Activated CD8-positive, alpha-beta memory T cell treated with anti-CD3 and anti-CD28 coated beads for 36 hours (primary cell): ENCODE data around the gene PC. TPM values are rescaled to one million over a fixed set of nuclear protein-coding genes. Genes with fewer than 3 reads are reported as not detected.
"Not testable (repeated sequence)": the region's sequence is repeated elsewhere in the genome, so short reads cannot be mapped to it uniquely, and the experiment has no call there.

ENCODE experiments used
- CTCF ChIA-PET: fragments of 350-600 bp; sonication (Branson Sonifier 250); formaldehyde crosslinking; loops from one replicate; lab custom pipeline; 2021; ENCODE audit warnings: antibody characterized with exemption; lab: Charles Lee
- POLR2A ChIA-PET: fragments of 350-600 bp; sonication (Branson Sonifier 250); formaldehyde crosslinking; loops from one replicate; lab custom pipeline; 2021; ENCODE audit warnings: antibody characterized with exemption; lab: Charles Lee
- total RNA-seq, 2 experiments: library from RNA; stranded (reverse); gene quantifications; one replicate each; pipeline ENCODE4 v1.2.3, GENCODE V29; 2021

PC gene, protein sequence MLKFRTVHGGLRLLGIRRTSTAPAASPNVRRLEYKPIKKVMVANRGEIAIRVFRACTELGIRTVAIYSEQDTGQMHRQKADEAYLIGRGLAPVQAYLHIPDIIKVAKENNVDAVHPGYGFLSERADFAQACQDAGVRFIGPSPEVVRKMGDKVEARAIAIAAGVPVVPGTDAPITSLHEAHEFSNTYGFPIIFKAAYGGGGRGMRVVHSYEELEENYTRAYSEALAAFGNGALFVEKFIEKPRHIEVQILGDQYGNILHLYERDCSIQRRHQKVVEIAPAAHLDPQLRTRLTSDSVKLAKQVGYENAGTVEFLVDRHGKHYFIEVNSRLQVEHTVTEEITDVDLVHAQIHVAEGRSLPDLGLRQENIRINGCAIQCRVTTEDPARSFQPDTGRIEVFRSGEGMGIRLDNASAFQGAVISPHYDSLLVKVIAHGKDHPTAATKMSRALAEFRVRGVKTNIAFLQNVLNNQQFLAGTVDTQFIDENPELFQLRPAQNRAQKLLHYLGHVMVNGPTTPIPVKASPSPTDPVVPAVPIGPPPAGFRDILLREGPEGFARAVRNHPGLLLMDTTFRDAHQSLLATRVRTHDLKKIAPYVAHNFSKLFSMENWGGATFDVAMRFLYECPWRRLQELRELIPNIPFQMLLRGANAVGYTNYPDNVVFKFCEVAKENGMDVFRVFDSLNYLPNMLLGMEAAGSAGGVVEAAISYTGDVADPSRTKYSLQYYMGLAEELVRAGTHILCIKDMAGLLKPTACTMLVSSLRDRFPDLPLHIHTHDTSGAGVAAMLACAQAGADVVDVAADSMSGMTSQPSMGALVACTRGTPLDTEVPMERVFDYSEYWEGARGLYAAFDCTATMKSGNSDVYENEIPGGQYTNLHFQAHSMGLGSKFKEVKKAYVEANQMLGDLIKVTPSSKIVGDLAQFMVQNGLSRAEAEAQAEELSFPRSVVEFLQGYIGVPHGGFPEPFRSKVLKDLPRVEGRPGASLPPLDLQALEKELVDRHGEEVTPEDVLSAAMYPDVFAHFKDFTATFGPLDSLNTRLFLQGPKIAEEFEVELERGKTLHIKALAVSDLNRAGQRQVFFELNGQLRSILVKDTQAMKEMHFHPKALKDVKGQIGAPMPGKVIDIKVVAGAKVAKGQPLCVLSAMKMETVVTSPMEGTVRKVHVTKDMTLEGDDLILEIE
- total RNA-seq: 10 to 100 TPM; 10.7 to 10.9 TPM

DNA sequence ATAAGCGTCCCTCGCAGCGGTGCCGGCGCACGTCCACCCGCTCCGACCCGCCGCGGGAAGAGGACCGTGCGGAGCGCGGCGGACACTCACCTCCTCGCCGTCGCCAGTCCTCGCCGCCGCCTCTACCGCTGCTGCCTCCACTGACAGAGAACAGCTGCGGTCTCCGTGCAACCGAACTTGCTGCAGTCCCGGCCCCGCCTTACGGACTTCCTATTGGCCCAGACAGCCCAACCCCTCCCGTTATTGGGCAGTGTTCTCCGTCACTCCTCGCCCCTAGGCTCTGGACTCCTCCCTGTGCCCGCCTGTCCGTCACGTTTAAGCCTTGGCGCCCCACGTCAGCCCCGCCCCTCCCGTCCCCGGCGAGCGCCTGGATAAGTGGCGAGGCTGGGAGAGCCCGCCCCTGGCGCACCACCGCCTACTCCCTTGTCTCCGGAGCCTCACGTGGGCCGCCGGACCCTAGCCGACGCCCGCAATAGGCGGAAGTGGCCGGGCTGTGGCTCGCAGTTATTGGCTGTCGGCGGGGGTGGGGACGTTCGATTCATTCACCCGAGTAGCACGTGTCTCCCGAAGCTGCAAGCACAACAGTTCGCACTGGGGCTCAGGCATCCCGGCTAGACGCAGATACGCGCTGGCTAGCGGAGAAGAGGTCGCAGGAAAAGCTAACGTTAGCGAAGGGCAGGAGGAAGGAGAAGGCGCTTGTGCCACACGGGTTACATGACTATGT, at the start of gene PC:
Gene PC, minus strand, starts transcription at position 152 of the 724 bp plus-strand sequence. CDS start 86,224 bp downstream, outside the sequence.
- ChIA-PET CTCF (interaction anchor here (0.5 to 1.2 kb wide), 4 partner anchors 17 to 736 kb away, joined by 3 to 4 read pairs (median 4); partner anchors contain the start of gene C11orf86), POLR2A (interaction anchor here (0.6 to 1.1 kb wide), 2 partner anchors 12 to 492 kb away, joined by 3 to 5 read pairs; no protein-coding TSS in a partner anchor)

DNA sequence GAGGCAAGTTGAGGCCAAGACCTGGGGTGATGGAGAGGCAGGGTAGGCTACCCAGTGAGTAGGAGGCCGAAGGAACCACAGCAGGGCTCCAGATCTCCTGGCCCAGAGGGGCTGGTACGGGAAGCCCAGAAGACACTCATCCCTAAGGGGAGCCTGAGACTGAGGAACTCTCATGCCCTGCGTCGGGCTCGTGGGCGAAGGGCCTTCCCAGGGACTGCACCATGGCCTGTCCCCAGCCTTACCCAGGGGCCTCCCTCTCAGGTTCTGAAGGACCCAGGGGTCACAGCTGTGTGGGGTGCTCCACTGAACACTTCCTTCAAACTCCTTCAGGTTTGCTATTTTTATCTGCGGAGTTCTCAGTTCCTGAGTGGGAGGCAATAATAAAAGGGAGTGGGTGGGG, 48.9 kb upstream of the PC start:
- CTCF ChIA-PET: no interaction called here
- POLR2A ChIA-PET: no interaction called here

DNA sequence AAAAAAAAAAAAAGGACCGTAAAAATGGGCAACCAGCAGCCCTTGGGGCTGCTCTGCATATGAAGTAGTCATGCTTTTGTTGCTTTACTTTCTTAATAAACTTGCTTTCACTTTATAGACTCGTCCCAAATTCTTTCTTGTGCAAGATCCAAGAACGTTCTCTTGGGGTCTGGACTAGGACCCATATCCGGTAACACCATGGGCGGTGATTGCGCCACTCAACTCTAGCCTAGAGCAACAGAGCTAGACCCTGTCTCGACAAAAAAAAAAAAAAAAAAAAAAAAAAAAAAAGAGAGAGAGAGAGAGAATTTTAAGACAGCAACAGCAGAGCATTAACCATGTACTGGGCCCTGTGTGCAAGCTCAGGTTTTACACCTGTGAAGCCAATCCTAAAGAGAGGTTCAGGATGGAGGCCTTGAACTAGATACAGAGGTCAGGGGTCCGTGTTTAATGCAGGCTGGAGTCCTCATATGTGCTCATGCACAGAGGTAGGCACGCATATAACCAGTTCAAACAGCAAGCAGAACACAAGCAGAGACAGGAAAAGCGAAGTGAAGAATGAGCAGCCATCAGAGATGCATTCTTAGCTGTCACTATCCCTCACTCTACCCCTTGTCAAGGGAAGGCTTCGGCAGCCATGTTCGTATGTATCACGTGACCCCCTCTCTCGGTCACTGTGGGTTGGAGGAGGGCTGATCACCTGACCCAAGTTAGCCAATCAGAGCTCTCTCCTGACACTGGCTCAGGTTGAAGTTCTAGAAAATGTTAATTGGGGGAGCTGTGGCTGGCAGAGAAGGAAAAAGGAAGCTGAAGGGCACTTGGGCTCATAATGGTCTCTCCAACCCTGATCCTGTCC, 48.1 kb upstream of the PC start:
- POLR2A ChIA-PET: no interaction called here

DNA sequence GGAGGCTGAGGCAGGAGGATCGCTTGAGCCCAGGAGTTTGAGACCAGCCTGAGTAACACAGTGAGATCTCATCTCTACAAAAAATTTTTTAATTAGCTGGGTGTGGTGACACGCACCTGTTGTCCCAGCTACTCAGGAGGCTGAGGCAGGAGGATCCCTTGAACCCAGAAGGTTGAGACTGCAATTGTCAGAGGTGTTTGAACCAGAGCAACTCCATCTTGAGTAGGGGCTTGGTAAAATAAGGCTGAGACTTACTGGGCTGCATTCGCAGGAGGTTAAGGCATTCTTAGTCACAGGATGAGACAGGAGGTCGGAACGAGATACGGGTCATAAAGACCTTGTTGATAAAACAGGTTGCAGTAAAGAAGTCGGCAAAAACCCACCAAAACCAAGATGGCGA, 47.0 kb upstream of the PC start:
- POLR2A ChIA-PET, CTCF ChIA-PET: not testable (repeated sequence)

More for the DNA sequence above, 48.1 kb upstream of the PC start:
- CTCF ChIA-PET: interaction anchor here (0.7 kb wide), 1 partner anchor 166 kb away, joined by 8 read pairs; no protein-coding TSS in a partner anchor

DNA sequence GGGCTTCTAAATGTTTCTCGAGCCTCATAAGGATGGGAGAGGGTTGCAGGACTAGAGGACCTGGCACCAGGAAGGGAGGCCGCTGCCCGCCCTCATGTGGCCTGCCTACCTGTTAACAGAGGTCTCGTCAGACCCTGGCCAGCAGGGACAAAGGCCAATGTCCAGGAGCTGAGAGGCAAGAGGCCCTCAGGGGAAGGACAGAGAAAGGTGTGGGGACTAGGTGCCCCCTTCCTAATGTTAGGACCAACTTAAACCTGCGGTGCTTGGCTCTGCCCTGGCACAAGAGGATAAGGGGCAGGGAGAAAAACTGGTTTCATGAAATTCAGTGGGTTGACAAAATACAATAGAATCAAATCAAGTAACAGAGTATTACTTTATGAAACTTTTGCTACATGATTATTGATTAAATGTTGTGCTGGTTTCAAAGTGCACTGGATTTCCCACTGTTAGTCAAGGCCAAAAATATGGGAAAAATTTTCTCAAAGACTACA, 44.8 kb upstream of the PC start:
- CTCF ChIA-PET: no interaction called here
- POLR2A ChIA-PET: no interaction called here

DNA sequence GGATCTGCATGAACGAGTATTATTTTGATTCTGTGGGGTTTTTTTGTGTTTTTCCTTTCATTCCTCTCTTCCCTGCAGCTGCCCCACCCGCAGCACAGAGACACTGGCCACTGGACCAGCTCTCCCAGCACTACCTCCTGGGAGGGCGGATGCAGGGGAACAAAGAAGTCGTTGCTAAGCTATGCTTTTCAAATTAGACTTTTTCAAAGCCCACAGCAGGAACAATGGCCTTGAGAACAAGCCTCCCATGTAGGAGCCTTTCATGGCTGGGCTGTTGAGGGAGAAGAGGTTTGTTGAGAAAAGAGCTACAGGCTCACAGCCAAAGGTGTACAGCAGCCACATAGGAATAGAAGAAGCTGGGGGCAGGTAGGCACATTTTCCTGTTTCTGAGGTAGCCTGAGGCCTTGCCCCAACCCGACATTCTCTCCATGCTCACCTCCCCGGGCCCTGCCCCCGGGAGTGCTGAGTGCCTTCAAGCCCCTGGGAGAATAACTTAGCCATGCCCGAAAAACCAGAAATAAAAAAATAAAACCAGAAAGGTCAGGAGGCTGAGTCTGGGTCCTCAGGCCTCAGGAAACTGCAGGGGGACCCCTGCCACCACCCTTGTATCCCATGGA, 44.2 kb upstream of the PC start:
- CTCF ChIA-PET: no interaction called here
- POLR2A ChIA-PET: no interaction called here

- CTCF ChIA-PET: no interaction called here
- POLR2A ChIA-PET: no interaction called here
These were observed 43.1 kb upstream of the PC start for GRCh38 chr11:67001332-67001731.

- ChIA-PET POLR2A (no interaction called here), CTCF (interaction anchor here (0.6 kb wide), 2 partner anchors 22 to 318 kb away, joined by 3 read pairs; no protein-coding TSS in a partner anchor)
These were observed 41.4 kb upstream of the PC start for GRCh38 chr11:66999555-66999954.

DNA sequence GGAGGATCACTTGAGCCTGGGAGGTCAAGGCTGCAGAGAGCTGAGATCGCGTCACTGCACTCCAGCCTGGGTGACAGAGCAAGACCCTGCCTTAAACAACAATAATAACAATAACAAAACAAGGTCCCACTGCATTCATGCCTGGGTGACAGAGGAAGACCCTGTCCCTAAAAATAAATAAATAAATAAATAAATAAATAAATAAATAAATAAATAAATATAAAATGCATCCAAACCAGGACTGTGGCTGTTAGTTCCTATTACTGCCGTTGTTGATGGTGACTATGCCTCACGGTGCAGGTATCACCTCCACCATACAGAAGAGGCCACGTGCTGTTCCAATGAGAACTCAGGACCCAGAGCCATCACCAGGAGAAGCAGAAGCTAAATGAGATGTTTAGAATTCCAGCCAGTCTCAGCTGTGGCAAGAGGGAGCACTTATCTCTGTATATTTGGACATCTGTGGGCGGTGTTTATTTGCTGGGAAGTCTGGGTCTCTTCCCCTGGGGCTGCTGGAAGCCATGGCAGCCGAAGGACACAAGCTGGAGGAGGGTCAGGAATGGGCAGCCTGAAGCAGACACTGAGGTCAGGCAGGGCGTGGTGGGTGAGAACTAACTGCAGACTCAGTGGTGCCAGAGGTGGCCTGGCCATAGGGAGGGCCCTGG, 38.6 kb upstream of the PC start:
- POLR2A ChIA-PET: no interaction called here
- CTCF ChIA-PET: no interaction called here

- ChIA-PET CTCF (interaction anchor here (0.5 kb wide), 1 partner anchor 43 kb away, joined by 3 read pairs; no protein-coding TSS in a partner anchor), POLR2A (no interaction called here)
These were observed 33.9 kb upstream of the PC start for GRCh38 chr11:66992041-66992440.

GRCh38 chr11:66989360-66989759, 31.2 kb upstream of the PC start:
- CTCF ChIA-PET: not testable (repeated sequence)
- POLR2A ChIA-PET: interaction anchor here (0.6 kb wide), 1 partner anchor 113 kb away, joined by 3 read pairs; no protein-coding TSS in a partner anchor

DNA sequence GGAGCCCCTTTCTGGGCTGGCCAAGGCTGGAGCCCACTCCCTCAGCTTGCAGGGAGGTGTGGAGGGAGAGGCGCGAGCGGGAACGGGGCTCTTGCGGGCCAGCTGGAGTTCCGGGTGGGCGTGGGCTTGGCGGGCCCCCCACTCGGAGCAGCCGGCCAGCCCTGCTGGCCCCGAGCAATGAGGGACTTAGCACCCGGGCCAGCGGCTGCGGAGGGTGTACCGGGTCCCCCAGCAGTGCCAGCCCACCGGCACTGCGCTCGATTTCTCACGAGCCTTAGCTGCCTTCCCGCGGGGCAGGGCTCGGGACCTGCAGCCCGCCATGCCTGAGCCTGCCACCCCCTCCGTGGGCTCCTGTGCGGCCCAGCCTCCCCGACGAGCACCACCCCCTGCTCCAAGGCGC, 30.6 kb upstream of the PC start:
- CTCF ChIA-PET, POLR2A ChIA-PET: not testable (repeated sequence)

DNA sequence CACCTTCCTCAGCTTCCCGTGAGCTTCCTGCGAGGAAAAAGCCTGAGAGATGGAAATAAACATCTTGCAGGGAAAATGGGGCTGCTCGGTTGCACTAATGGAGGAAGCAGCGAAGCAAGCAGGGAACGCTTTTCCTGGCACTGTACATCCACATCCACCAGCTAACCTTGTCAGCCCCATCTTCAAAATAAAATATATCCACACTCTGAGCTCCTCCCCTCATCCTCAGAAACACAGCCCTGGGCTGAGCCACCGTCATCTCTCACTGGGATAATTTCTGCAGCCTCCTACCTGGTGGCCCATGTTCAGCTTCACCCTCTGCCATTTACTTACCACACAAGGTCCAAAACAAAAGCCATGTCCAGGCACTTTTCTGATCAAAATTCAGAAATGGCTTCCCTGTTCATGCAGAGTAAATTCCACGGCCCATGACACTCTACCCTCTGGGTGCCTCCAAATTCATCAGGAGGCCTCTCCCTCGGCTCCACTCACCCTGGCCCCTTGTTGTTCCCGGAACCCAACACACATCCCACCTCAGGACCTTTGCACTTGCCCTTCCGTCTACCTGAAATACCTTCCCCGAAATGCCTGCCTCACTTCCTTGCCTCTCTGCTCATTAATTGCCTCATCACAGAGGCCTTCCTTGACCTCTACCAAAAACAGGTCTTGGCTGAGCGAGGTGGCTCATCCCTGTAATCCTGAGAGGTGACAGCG, 29.9 kb upstream of the PC start:
- POLR2A ChIA-PET: no interaction called here
- CTCF ChIA-PET: no interaction called here

DNA sequence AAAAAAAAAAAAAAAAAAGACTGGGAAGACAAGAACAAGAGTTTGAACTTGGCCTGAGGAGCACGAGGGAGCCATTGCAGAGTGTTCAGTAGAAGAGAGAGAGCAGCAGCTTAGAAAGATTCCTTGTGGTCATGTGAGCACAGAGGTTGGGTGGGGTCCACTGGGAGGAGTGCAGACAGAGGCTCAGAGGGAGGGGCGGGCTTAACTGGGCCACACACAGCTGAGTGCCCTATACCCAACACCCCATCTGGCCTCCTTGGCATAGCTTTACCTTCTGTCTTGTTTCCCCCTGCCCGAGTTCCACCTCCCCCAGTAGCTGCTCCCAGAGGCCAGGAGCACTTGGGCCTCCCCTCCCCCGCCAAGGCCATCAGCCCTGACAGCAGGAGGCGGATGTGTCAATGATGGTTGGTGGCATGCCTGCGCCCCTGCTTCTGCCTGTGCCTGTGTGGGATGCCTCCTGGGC, 29.0 kb upstream of the PC start:
- ChIA-PET POLR2A (no interaction called here), CTCF (no interaction called here)

DNA sequence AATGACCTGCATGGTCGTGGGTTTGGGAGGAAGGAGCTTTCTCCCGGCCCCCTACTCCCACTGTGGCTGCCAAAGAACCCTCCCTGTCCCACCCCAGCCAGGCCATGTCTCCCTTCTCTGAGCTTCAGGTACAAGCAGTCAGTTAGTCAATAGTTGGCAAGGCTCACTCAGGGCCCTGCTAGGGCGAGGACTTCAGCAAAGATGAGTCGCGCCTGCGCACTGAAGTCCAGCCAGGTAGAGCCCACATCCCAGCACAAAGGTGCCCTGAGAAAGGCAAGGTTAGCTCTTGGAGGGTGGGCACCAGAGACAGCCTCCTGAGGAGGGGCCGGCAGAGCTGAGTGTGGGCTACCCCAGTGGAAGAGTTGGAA, 28.0 kb upstream of the PC start:
- POLR2A ChIA-PET: no interaction called here
- CTCF ChIA-PET: no interaction called here

- POLR2A ChIA-PET: no interaction called here
- CTCF ChIA-PET: no interaction called here
These were observed 27.5 kb upstream of the PC start for GRCh38 chr11:66985508-66986177.
